ENCODE data around the gene MRPL54.

MRPL54 gene

GRCh38 chr19:3785938-3786824 is 23.7 kb downstream of the MRPL54 start, which contains the start of gene MATK:
TSS of gene MATK (minus strand) at chr19:3786381. CDS start at chr19:3785135, 1,246 bp downstream.
- DNase-seq (ENCODE audit: low read depth), result no peak

- no peak for DNase-seq (ENCODE audit: low read depth)
Observed at GRCh38 chr19:3788996-3789778, 26.7 kb downstream of the MRPL54 start.

- DNase-seq (ENCODE audit: low read depth), result no peak
Observed at GRCh38 chr19:3790209-3790734, 27.8 kb downstream of the MRPL54 start.

- no peak for DNase-seq (ENCODE audit: low read depth)
Observed at GRCh38 chr19:3790941-3791340, 28.5 kb downstream of the MRPL54 start.

- DNase-seq (ENCODE audit: low read depth), result no peak
Observed at GRCh38 chr19:3792114-3792513, 29.6 kb downstream of the MRPL54 start.

DNA sequence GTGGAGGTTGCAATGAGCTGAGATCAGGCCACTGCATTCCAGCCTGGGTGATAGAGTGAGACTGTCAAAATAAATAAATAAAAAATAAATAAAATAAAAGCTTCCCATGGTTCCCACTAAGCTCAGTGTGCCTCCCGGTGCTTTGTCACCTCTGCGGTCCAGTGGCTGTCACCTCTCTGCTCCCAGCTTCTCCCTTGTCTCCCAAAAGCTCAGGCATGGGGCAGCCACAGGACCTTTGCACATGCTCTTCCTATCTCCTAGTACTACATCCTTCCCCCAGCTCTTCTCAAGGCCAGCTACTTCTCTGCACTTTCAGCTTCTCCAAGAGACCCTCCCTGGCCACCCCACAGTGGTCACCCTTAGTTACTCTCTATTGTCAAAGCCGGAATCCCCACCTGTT is 31.3 kb downstream of the MRPL54 start:
- DNase-seq (ENCODE audit: low read depth), result no peak

DNA sequence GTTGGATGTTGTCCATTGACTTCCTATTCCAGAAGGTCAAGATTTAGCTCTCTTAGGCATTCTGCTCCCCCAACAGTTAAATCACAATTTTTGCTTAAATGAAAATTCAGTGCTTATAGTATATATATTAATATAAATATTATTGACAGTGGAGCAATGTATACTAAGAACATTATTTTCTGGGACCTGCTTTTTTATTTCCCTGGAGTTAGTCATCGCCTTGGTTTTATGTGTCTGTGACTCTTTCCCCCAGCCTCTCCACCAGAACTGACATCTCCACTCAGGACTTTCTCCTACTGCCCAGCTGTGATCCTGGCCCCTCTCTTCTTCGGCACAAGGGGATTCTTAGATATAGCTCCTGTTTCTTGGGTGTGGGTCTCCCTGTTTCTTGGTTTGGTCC is 33.9 kb downstream of the MRPL54 start:
- no peak for DNase-seq (ENCODE audit: low read depth)

DNA sequence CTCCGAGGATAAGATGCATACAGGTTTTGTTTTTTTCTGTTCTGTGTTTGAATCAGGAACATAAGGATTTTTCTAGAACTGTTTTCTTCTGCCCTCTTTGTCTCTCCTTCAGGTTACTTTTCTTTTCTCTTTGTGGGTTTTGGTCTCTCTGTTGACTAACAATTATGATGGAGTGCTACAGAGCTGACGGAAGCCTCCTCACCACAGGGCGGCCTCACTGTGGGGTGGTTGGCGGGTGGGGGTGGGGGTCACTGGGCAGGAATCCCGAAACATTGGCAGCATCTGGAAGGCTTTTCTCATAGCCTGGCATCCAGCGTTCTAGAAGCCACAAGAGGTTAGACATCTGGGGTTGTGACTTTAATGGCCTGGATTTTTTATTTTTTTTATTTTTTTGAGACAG is 35.7 kb downstream of the MRPL54 start:
- no peak for DNase-seq (ENCODE audit: low read depth)

DNA sequence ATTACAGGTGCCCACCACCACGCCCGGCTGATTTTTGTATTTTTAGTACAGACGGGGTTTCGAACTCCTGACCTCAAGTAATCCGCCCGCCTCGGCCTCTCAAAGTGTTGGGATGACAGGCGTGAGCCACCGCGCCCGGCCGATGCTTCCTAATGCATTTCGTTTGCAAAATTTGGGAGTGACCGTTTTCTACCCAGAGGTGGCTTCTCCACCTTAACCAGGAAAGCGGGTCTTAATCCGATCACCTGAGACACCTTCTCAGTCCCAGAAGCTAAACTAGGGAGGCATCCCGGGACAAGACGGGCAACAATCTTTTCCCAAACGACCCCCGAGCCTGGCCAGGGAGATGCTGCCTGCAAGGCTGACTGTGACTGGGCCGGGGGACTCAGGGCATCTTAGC is 38.5 kb downstream of the MRPL54 start:
- DNase-seq (ENCODE audit: low read depth), result no peak

DNA sequence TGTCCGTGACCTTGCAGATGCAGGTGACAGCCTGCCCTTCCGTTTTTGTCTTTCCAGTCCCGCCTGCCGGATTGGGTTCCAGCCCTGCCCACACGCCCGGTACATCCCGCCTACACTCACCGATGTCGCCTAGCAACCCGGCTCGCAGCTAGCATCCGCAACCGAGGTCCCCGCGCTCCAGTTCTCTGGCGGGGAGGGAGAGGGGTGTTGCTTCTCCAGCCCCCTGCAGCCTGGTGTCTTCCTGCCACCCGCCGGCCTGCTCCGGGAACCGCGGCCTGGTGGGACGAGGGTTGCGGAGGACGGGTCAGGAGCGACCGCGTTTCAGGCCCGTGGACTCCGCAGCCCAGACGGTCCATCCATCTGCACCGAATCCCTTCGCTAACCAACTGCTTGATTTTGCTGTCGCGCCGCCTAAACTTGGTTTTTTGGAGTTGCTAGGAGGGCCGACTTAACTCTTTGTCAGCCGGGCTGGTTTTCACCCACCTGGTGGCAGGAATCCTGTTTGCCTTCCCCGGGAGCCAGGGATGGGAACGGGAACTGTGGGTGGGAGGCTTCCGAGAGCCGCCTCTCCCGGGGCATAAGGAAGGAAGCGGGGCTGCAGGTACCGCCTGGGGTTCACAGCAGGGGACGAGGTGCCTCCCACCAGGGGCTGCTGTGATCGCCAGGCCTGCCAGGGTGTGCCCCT is 39.1 kb downstream of the MRPL54 start:
- no peak for DNase-seq (ENCODE audit: low read depth)

- DNase-seq (ENCODE audit: low read depth), result no peak
Observed at GRCh38 chr19:3803114-3803888, 40.8 kb downstream of the MRPL54 start.

GRCh38 chr19:3803986-3804385 is 41.5 kb downstream of the MRPL54 start:
- no peak for DNase-seq (ENCODE audit: low read depth)

DNA sequence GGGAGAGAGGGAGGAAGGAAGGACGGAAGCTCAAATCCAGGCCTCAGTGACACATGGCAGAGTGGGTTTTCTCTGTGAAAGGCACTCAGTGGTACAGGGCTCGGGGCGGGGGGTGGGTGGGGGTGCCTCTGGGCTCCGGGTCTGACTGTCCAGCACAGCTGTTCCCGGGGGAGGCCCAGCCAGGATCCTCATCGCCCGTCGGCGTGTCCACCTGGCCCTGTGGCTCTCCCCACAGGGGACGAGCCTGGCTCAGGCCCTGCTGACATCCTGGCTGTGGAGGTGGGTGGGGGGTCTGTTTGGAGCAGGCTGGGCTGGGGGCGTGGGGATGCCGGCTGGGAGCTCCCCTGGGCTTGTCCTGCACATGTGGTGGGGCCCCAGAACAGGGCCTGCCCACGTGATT is 41.9 kb downstream of the MRPL54 start:
- no peak for DNase-seq (ENCODE audit: low read depth)

- no peak for DNase-seq (ENCODE audit: low read depth)
Observed at GRCh38 chr19:3805859-3806258, 43.4 kb downstream of the MRPL54 start.

- DNase-seq (ENCODE audit: low read depth), result no peak
Observed at GRCh38 chr19:3807131-3807480, 44.6 kb downstream of the MRPL54 start.

DNA sequence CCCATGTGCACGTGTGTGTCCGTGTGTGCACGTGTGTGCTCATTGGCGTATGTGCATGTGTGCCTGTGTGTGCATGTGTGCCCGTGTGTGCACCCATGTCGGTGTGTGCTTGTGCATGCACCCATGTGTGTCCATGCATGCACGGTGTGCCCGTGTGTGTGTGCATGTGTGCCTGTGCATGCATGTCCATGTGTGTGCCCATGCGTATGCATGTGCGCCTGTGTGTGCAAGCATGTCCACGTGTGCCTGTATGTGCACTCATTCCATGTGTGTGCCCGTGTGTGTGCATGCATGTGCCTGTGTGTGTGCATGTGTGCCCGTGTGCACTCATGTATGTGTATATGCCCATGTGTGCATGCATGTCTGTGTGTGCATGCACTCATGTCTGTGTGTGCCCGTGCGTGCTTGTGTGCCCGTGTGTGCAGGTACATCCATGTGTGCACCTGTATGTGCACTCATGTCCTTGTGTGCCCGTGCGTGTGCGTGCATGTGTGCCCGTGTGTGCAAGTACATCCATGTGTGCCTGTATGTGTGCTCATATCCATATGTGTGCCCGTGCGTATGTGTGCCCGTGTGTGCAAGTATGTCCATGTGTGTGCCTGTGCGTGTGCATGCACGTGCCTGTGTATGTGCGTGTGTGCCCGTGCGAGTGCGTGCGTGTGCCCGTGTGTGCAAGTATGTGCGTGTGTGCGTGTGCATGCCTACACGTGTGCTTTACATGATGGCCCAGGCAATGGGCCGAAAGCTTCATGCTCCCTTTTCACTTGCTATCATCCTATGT is 45.3 kb downstream of the MRPL54 start:
- no peak for DNase-seq (ENCODE audit: low read depth)

DNA sequence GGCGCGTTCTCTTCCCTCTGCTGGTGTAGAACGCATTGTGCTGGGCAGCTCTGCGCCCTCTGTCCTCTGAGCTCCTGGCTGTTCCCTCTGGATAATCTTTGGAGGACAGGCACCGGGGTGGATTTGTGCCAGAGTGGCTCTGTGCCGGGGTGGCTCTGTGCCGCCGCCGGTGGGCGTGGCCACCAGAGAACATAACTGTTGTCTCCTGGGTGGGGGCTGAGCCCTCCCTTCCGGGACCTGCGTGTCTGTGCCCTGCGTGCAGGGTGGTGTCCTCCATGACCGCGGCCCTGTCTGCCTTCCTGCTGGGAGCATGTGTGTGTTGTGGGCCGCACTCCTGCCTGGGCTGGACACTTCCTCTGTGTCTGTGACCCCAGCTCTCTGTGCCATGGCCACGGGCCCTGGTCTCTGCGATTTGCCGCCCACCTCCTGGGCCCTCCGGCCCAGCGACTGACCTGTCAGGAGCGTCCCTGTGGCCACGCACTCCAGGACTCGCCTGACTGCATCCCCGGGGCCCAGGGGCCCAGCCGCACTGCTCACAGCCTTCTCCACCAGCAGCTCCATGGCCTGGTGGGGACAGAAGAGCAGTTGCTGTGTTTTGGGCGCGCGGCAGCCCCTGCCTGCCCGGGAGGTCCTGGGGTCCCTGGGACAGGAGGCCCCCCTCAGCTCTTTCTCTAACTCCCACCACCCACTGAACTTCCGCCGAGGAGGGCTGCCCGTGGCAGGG is 46.1 kb downstream of the MRPL54 start:
- DNase-seq (ENCODE audit: low read depth), result no peak

- DNase-seq (ENCODE audit: low read depth), result no peak
Observed at GRCh38 chr19:3809881-3810707, 47.6 kb downstream of the MRPL54 start.

GRCh38 chr19:3810708-3811355 is 48.4 kb downstream of the MRPL54 start:
- no peak for DNase-seq (ENCODE audit: low read depth)
